Loucy (cell line): ENCODE measurements around the gene AFF1.

Experiments
- CTCF ChIP-seq: fragments of 200-600 bp; sonication (generic); conservative IDR thresholded peaks from 2 replicates; pipeline ENCODE4 v1.5.1; 2014; ENCODE audit warnings: mild to moderate bottlenecking, antibody characterized with exemption, low read length
- EZH2phosphoT487 ChIP-seq: fragments of 200-600 bp; IDR thresholded peaks from 2 replicates; pipeline ENCODE4 v1.6.1; 2018; ENCODE audit warnings: antibody characterized with exemption, mild to moderate bottlenecking, moderate library complexity, borderline replicate concordance

- TF ChIP-seq CTCF, result peak; percentile 87
- no peak for TF ChIP-seq EZH2phosphoT487
These were observed 38.9 kb upstream of the AFF1 start for GRCh38 chr4:86895692-86896488.
